ENCODE data around the gene C1QTNF5. TPM values are rescaled to one million over a fixed set of nuclear protein-coding genes. Genes with fewer than 3 reads are reported as not detected.

Gene C1QTNF5
- total RNA-seq, 1 experiment from 2014 or later = not detected

- no peak for DNase-seq (ENCODE audit: unreplicated experiment)
- POLR2A ChIA-PET = interaction anchor here (1.1 to 3.5 kb wide), 9 partner anchors 13 to 349 kb away, joined by 3 to 19 read pairs (median 6); partner anchors contain the start of gene NECTIN1
Measured at GRCh38 chr11:119380827-119381180, 40.1 kb upstream of the C1QTNF5 start.

DNA sequence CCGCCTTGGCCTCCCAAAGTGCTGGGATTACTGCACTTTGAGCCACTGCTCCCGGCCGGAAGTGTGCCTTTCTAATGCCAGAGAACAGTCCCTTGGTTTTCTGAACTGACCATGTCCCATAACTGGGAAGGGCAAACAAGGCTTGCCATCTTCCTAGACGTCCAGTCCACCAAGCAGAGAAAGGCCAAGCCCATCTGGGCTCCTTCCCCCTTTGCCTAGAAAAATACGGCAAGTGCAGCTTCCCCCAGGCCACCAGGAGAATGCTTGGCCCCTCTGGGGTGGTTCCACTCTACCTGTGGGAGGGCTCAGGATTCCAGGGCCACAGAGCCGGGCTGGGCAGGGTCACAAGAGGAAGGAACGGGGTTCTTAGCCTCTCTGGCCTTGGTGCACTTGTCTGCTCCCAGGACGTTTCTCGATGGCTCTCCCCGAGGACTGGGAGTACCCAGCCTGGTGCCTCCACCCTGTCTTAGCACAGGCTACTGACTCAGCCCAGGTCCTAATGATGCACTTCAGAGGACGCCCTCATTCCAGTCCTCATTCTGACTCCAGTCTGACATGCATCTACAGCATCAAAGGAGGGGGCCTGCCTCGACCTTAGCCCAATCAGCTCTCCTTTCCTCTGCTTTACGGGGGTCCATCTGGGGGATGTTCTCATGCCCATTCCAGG is 39.6 kb upstream of the C1QTNF5 start:
- H3K4me1 Mint-ChIP-seq (ENCODE audit: insufficient read depth, unreplicated experiment) = peaks cover 18% of the 10 kb centered on the region
- CTCF ChIA-PET = interaction anchor here (0.5 to 19.9 kb wide), 17 partner anchors 8 to 1324 kb away, joined by 3 to 415 read pairs (median 5); no protein-coding TSS in a partner anchor
- TF ChIP-seq CTCF (IDR thresholded peaks at IDR 0.05; ENCODE audit: unreplicated experiment) = no peak
- BruUV-seq (replicated peaks) = no TSS peak
- POLR2A ChIA-PET = interaction anchor here (1.1 to 3.5 kb wide), 5 partner anchors 13 to 94 kb away, joined by 3 to 11 read pairs (median 9); no protein-coding TSS in a partner anchor
- no peak overlapping the region for H3K4me3 Mint-ChIP-seq (ENCODE audit: unreplicated experiment)
- no peaks in the 10 kb centered on the region for H3K9me3 Mint-ChIP-seq (ENCODE audit: unreplicated experiment)
- intact Hi-C loops (cut with micrococcal nuclease) = loop anchor here (2.0 kb wide), 1 partner anchor 53 kb away; no protein-coding TSS in a partner anchor
- no peaks in the 10 kb centered on the region for H3K27me3 Mint-ChIP-seq (ENCODE audit: insufficient read depth, unreplicated experiment)
- H3K36me3 Mint-ChIP-seq (ENCODE audit: insufficient read depth, unreplicated experiment) = no peaks in the 10 kb centered on the region
- DNase-seq (ENCODE audit: unreplicated experiment) = no peak
- H3K27ac Mint-ChIP-seq (ENCODE audit: low read depth, unreplicated experiment) = no peak overlapping the region

More at GRCh38 chr11:119380827-119381180, 40.1 kb upstream of the C1QTNF5 start:
- no peak for TF ChIP-seq CTCF (IDR thresholded peaks at IDR 0.05; ENCODE audit: unreplicated experiment)
- H3K4me1 Mint-ChIP-seq (ENCODE audit: insufficient read depth, unreplicated experiment) = peaks cover 16% of the 10 kb centered on the region
- H3K27me3 Mint-ChIP-seq (ENCODE audit: insufficient read depth, unreplicated experiment) = no peaks in the 10 kb centered on the region
- intact Hi-C loops (cut with micrococcal nuclease) = loop anchor here (1.0 to 2.0 kb wide), 2 partner anchors 52 to 93 kb away; no protein-coding TSS in a partner anchor
- no peaks in the 10 kb centered on the region for H3K9me3 Mint-ChIP-seq (ENCODE audit: unreplicated experiment)
- BruUV-seq (replicated peaks) = no TSS peak
- H3K36me3 Mint-ChIP-seq (ENCODE audit: insufficient read depth, unreplicated experiment) = no peaks in the 10 kb centered on the region
- CTCF ChIA-PET = interaction anchor here (0.5 to 19.9 kb wide), 26 partner anchors 8 to 536 kb away, joined by 3 to 415 read pairs (median 4); no protein-coding TSS in a partner anchor
- H3K27ac Mint-ChIP-seq (ENCODE audit: low read depth, unreplicated experiment) = no peak overlapping the region
- no peak overlapping the region for H3K4me3 Mint-ChIP-seq (ENCODE audit: unreplicated experiment)

- Mint-ChIP-seq H3K27me3 (ENCODE audit: insufficient read depth, unreplicated experiment) (no peaks in the 10 kb centered on the region), H3K36me3 (ENCODE audit: insufficient read depth, unreplicated experiment) (no peaks in the 10 kb centered on the region), H3K27ac (ENCODE audit: low read depth, unreplicated experiment) (no peak overlapping the region), H3K9me3 (ENCODE audit: unreplicated experiment) (no peaks in the 10 kb centered on the region), H3K4me1 (ENCODE audit: insufficient read depth, unreplicated experiment) (peaks cover 18% of the 10 kb centered on the region), H3K4me3 (ENCODE audit: unreplicated experiment) (no peak overlapping the region)
- intact Hi-C loops (cut with micrococcal nuclease) = no loop called here
- CTCF ChIA-PET = interaction anchor here (0.5 to 19.9 kb wide), 5 partner anchors 9 to 96 kb away, joined by 3 to 415 read pairs (median 3); no protein-coding TSS in a partner anchor
- POLR2A ChIA-PET = no interaction called here
- TF ChIP-seq CTCF (IDR thresholded peaks at IDR 0.05; ENCODE audit: unreplicated experiment) = no peak
- no peak for DNase-seq (ENCODE audit: unreplicated experiment)
- BruUV-seq (replicated peaks) = no TSS peak
Measured at GRCh38 chr11:119378851-119379465, 38.3 kb upstream of the C1QTNF5 start.

All from MCF 10A (cell line).